ENCODE results near the gene TMA7B.

GRCh38 chr22:39938509-39939111 is 21.6 kb upstream of the TMA7B start:
- TF ChIP-seq, protein P1, sequence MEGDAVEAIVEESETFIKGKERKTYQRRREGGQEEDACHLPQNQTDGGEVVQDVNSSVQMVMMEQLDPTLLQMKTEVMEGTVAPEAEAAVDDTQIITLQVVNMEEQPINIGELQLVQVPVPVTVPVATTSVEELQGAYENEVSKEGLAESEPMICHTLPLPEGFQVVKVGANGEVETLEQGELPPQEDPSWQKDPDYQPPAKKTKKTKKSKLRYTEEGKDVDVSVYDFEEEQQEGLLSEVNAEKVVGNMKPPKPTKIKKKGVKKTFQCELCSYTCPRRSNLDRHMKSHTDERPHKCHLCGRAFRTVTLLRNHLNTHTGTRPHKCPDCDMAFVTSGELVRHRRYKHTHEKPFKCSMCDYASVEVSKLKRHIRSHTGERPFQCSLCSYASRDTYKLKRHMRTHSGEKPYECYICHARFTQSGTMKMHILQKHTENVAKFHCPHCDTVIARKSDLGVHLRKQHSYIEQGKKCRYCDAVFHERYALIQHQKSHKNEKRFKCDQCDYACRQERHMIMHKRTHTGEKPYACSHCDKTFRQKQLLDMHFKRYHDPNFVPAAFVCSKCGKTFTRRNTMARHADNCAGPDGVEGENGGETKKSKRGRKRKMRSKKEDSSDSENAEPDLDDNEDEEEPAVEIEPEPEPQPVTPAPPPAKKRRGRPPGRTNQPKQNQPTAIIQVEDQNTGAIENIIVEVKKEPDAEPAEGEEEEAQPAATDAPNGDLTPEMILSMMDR (conservative IDR thresholded peaks at IDR 0.05): no peak
- TF ChIP-seq ZFX (IDR thresholded peaks at IDR 0.05): no peak
